ENCODE results near the gene CYP27A1. TPM values are rescaled to one million over a fixed set of nuclear protein-coding genes. Genes with fewer than 3 reads are reported as not detected.

The CYP27A1 gene
- total and polyA plus RNA-seq, 9 of the 15 experiments (the other 6 are each of a cell fraction or from before 2014, with no cell fraction given) = 0.20 TPM; not detected in 8

GRCh38 chr2:218815649-218816048 is 33.7 kb downstream of the CYP27A1 start (continued):
- no peak for TF ChIP-seq ZBTB40 (IDR thresholded peaks at IDR 0.05)
- no peak for TF ChIP-seq ZBTB40 (CRISPR knock-in tag; IDR thresholded peaks at IDR 0.05)
- TF ChIP-seq TAF7 (tag; IDR thresholded peaks at IDR 0.05) = no peak
- no peak for TF ChIP-seq MEF2A (IDR thresholded peaks at IDR 0.05; ENCODE audit: control insufficient read depth, low read depth, low read length)
- TF ChIP-seq XRCC4 (IDR thresholded peaks at IDR 0.05; ENCODE audit: extremely low read depth, insufficient read depth, insufficient read length) = no peak
- no peak for TF ChIP-seq FOSL1 (tag; conservative IDR thresholded peaks at IDR 0.05)

All from K562 (cell line).